Cardiac fibroblast (primary cell): ENCODE results near the gene SPEM1.

Experiments
- DNase-seq, 2 donors: peaks; one replicate each; pipeline versions ENCODE4 v3.0.0 to v3.0.0-alpha.2; 2010; ENCODE audit warnings: low read depth in 2 of 2
- H3K4me3 ChIP-seq, 2 donors: replicated peaks in 1 of 2; 1 replicate in 1 of 2; 2 replicates in 1 of 2; pipeline ENCODE4 v1.5.1; 2011; ENCODE audit warnings: low read depth in 2 of 2, low read length in 2 of 2, mild to moderate bottlenecking in 2 of 2, moderate library complexity in 1 of 2
- TF ChIP-seq, protein P1 (sequence below): IDR thresholded peaks from one replicate; pipeline ENCODE4 v1.5.1; 2011; ENCODE audit warnings: low read depth, mild to moderate bottlenecking, low read length, inconsistent platforms

Gene SPEM1

DNA sequence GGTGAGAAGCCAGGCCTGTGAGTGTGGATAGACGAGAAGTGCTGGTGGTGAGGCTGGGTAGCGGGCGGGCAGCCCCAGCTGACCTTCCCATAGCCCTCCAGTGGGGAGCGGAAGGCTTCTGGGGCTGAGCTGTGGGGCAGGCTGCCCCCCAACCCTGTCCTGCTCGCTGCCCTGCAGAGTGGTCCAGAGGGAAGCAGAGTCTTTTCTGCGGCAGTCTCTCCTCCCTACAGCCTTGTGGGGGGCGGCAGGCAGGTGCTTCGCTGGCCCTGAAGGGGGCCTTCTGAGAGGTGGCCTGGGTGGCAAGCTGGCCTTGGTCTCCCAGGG is 8.7 kb upstream of the SPEM1 start:
- H3K4me3 ChIP-seq = no peak overlapping the region
- TF ChIP-seq, protein P1, sequence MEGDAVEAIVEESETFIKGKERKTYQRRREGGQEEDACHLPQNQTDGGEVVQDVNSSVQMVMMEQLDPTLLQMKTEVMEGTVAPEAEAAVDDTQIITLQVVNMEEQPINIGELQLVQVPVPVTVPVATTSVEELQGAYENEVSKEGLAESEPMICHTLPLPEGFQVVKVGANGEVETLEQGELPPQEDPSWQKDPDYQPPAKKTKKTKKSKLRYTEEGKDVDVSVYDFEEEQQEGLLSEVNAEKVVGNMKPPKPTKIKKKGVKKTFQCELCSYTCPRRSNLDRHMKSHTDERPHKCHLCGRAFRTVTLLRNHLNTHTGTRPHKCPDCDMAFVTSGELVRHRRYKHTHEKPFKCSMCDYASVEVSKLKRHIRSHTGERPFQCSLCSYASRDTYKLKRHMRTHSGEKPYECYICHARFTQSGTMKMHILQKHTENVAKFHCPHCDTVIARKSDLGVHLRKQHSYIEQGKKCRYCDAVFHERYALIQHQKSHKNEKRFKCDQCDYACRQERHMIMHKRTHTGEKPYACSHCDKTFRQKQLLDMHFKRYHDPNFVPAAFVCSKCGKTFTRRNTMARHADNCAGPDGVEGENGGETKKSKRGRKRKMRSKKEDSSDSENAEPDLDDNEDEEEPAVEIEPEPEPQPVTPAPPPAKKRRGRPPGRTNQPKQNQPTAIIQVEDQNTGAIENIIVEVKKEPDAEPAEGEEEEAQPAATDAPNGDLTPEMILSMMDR = no peak

DNA sequence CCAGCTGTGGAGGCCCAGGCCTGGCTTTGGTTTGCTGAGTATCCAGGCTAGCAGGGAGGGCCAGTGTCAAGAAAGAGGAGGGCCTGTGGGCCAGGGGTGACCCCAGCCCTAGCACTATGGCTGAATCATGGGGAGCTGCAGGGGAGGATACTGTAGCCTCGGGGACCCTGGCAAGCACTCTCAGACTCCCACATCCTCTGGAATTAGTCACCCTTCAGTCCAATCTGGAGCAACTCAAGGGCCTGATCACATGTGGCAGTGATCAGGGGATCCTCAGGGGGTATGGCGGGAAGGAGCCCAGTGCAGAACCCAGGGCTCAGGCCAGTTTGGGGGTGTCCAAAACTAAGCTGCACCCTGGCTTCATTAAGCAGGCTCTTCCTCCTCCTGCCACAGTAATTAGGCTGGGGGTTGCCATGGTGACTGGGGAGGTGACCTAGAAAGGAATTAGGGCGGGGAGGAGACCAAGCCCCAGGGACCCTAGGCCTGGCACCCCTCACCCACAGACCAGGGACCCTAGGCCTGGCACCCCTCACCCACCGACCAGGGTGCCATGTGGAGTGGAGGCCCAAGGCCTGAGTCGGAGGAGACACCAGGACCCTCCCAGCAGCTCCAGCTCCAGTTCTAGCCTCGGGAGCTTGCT is 6.7 kb upstream of the SPEM1 start:
- no peak overlapping the region for H3K4me3 ChIP-seq
- TF ChIP-seq, protein P1 = no peak
- DNase-seq = peak; percentile 33 to 41

More for the DNA sequence above, 8.7 kb upstream of the SPEM1 start:
- no peak for DNase-seq

DNA sequence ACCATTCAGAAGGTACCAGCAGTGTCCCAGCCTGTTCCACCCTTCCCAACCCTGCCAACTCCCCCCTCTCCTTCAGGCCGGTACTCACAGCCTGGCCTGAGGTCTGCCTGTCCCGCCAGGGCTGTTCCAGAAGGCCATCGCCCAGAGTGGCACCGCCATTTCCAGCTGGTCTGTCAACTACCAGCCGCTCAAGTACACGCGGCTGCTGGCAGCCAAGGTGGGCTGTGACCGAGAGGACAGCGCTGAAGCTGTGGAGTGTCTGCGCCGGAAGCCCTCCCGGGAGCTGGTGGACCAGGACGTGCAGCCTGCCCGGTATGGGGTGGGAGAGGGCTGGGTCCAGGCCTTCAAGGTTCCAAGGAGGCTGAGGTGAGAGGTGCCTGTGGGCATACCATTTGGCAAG is 5.3 kb upstream of the SPEM1 start:
- TF ChIP-seq, protein P1 = no peak
- H3K4me3 ChIP-seq = no peak overlapping the region
- no peak for DNase-seq

DNA sequence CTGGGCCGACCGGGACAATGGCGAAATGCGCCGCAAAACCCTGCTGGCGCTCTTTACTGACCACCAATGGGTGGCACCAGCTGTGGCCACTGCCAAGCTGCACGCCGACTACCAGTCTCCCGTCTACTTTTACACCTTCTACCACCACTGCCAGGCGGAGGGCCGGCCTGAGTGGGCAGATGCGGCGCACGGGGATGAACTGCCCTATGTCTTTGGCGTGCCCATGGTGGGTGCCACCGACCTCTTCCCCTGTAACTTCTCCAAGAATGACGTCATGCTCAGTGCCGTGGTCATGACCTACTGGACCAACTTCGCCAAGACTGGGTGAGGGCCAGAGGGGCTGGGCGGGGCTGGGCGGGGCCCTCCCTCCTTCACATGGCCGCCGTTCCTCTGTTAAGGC is 4.3 kb upstream of the SPEM1 start:
- no peak overlapping the region for H3K4me3 ChIP-seq
- DNase-seq = no peak
- TF ChIP-seq, protein P1 = no peak

DNA sequence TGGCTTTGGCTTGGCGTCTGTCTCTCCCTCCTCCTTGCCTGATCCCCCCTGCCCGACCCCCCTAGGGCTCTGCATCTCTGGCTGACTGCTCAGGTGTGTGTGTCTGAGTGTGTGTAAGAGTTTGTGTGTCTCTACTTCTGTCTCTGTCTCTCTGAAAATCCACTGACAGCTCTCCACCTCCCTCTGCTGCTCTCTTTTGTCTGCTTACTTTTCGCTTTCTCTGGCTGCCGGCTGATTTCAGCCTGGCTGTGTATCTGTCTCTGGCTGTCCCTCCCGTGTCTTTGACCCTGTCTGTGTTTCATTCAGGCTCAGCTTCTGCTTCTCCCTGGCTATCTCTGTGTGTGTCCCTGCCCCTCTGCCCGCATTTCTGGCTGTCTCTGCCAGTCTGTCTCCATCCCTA is 3.8 kb upstream of the SPEM1 start:
- DNase-seq = no peak
- TF ChIP-seq, protein P1 = no peak
- H3K4me3 ChIP-seq = no peak overlapping the region

DNA sequence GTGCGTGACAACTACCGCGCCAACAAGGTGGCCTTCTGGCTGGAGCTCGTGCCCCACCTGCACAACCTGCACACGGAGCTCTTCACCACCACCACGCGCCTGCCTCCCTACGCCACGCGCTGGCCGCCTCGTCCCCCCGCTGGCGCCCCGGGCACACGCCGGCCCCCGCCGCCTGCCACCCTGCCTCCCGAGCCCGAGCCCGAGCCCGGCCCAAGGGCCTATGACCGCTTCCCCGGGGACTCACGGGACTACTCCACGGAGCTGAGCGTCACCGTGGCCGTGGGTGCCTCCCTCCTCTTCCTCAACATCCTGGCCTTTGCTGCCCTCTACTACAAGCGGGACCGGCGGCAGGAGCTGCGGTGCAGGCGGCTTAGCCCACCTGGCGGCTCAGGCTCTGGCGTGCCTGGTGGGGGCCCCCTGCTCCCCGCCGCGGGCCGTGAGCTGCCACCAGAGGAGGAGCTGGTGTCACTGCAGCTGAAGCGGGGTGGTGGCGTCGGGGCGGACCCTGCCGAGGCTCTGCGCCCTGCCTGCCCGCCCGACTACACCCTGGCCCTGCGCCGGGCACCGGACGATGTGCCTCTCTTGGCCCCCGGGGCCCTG is 3.0 kb upstream of the SPEM1 start:
- no peak for DNase-seq
- TF ChIP-seq, protein P1 = no peak
- H3K4me3 ChIP-seq = no peak overlapping the region
